NOMO-1 treated with dmso at 0.1 percent for 144 hours (cell line): ENCODE results near the gene NDUFA12.
"Not testable (repeated sequence)": the region's sequence is repeated elsewhere in the genome, so short reads cannot be mapped to it uniquely, and the experiment has no call there.

Experiments
- DNase-seq: peaks from one replicate; lab custom pipeline; 2025; ENCODE audit not compliant: unreplicated experiment; lab: John Stamatoyannopoulos, UW

The NDUFA12 gene

GRCh38 chr12:95003213-95003920 lies at the start of gene NDUFA12:
NDUFA12 (minus strand) TSS chr12:95003697; CDS start chr12:95003680, 17 bp downstream.
- peak; percentile 95 for DNase-seq

- no peak for DNase-seq
These were observed 47.7 kb upstream of the NDUFA12 start for GRCh38 chr12:95051241-95051640.

GRCh38 chr12:95037906-95038305 lies 34.4 kb upstream of the NDUFA12 start:
- DNase-seq, result no peak

GRCh38 chr12:95034750-95035149 lies 31.3 kb upstream of the NDUFA12 start:
- no peak for DNase-seq

GRCh38 chr12:95022477-95022876 lies 19.0 kb upstream of the NDUFA12 start:
- DNase-seq, result no peak

- no peak for DNase-seq
These were observed 14.0 kb upstream of the NDUFA12 start for GRCh38 chr12:95017482-95017881.

- no peak for DNase-seq
These were observed 12.6 kb upstream of the NDUFA12 start for GRCh38 chr12:95016120-95016519.

GRCh38 chr12:95014554-95014953 lies 11.1 kb upstream of the NDUFA12 start:
- DNase-seq, result no peak

GRCh38 chr12:95006206-95006605 lies 2.7 kb upstream of the NDUFA12 start:
- DNase-seq, result no peak

- DNase-seq, result peak; percentile 16
These were observed 1.1 kb upstream of the NDUFA12 start for GRCh38 chr12:95004610-95005009.

GRCh38 chr12:95003921-95004272 lies 400 bp upstream of the NDUFA12 start:
- no peak for DNase-seq

GRCh38 chr12:95002754-95003153 lies 743 bp downstream of the NDUFA12 start:
- DNase-seq, result no peak

GRCh38 chr12:94998326-94998725 lies 5.2 kb downstream of the NDUFA12 start:
- no peak for DNase-seq

GRCh38 chr12:94997726-94998125 lies 5.8 kb downstream of the NDUFA12 start:
- DNase-seq, result no peak

- DNase-seq, result no peak
These were observed 6.4 kb downstream of the NDUFA12 start for GRCh38 chr12:94997061-94997460.

- no peak for DNase-seq
These were observed 9.2 kb downstream of the NDUFA12 start for GRCh38 chr12:94994312-94994711.

GRCh38 chr12:94993855-94994254 lies 9.6 kb downstream of the NDUFA12 start:
- DNase-seq, result not testable (repeated sequence)

- no peak for DNase-seq
These were observed 13.3 kb downstream of the NDUFA12 start for GRCh38 chr12:94990222-94990621.

GRCh38 chr12:94988471-94988870 lies 15.0 kb downstream of the NDUFA12 start:
- no peak for DNase-seq

- no peak for DNase-seq
These were observed 15.7 kb downstream of the NDUFA12 start for GRCh38 chr12:94987801-94988200.

GRCh38 chr12:94987076-94987669 lies 16.3 kb downstream of the NDUFA12 start:
- no peak for DNase-seq

- not testable (repeated sequence) for DNase-seq
These were observed 18.4 kb downstream of the NDUFA12 start for GRCh38 chr12:94985099-94985498.

GRCh38 chr12:94983321-94983720 lies 20.2 kb downstream of the NDUFA12 start:
- no peak for DNase-seq
